Activated naive CD8-positive, alpha-beta T cell treated with anti-CD3 and anti-CD28 coated beads, Interleukin-2, amount 50 U/mL, for 16 hours (primary cell): ENCODE measurements around the gene NR1H4.
"Not testable (repeated sequence)": the region's sequence is repeated elsewhere in the genome, so short reads cannot be mapped to it uniquely, and the experiment has no call there.

ENCODE experiments used
- DNase-seq: peaks from one replicate; pipeline ENCODE4 v3.0.0-alpha.2; 2020; ENCODE audit warnings: low read depth, low spot score

Gene NR1H4

DNA sequence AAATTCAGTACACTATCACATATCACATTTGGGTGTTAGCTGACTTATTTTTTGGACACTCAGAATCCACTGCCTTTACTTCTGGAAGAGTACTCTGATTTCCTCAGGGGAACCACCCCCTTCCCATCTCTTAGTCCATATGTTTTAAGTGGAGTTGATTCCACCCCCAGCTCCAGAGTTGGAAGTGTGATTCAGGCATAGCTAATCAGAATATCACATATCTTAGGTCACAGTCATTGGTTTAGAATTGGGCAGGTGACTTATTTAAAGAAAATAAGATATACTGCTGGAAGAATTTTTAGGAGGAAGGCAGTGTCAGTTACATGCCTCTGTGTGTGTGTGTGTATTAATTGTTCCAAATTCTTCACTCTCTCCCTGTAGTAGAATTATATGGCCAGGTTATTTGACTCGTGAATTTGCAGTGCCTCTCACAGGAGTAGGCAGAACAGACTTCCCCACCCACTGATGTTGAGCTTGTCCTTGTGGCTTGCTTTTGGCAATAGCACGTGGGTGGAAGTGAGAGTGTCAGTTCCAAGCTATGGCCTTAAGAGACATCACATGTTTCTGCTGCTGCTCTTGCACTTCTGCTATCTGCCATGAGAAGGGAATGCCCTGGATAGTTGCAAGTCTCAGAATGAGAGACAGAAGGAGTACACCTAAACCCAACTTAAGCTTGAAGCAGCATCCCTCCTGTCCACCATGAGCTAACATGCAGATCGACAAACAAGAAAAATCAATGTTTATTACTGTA, 93.4 kb downstream of the NR1H4 start:
- no peak for DNase-seq

DNA sequence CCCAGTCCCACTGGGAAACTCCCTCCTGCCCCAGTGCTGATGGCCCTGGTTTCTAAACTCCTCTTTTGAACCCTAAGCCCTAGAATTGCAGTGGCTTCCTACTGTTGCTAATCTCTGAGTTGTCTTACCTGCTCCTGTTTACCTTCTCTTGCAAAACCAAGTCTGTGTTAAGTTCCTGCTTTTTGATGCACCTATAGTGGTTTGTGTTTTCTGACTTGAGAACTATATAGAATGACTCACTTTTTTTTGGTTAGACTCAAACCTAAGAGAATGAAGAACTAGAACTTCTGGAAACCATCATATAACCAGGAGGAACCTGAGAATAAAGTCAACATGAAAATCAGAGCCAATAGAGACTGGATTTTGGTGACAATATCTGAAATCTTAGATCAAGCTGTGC, 94.3 kb downstream of the NR1H4 start:
- DNase-seq, result no peak

DNA sequence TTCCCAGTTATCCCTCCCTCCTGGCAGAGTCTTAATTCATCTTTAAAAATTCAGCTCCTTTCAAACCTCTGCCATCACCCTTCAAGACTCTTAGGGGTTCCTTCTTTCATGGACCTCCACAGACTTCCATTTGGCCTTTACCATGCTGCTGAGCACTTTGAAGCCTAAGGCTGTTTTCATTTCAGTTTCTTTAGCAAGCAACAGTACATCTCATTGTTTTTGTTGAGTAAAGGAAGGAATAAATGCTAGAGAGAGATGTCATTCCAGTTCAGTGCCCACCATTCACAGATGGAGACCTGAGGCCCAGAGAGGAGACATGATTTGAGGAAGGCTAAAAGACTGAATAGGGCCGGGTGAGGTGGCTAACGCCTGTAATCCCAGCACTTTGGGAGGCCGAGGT, 98.5 kb downstream of the NR1H4 start:
- no peak for DNase-seq

DNA sequence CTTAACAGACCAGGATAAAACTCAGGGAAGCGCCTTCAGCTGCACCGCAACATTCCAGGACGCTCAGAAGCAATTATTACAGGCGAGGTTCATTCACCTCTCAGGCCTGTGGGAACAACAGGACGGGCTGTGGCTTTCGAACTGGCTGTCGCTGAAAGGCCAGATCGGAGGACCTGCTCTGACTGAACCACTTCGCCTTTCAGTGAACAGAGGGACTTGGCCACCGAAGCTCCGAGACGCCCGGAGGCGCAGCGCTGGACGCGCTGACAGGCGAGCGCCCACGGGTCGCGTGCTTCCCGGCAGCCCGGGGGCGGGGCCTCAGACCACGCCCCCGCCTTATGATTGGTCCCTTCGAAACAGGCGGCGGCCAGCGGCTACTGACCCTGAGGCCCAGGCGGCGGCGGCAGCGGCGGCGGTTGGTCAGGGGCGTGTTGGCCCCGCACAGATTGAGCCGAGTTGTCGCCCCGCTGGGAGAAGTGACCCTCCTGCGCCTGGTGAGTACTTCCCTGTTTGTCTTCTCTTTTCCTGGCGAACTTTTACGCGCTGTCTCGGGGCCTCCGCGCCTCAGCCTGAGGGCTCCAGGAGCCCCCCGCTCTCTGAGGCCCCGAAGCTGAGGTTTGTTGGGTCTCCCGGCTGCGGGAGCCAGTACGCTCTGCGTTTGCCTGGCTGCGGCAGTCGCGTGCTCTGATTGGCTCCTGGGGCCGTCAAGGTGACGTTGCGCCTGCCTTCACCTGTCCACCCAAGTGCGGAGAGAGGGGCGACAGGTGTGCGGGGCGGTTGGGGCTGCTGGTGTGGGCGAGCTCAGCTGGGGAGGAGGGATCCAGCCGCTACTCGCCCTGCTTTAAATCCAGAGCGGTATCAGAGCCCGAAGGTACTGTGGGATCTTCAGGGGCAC, 99.9 kb downstream of the NR1H4 start, which contains the start of gene GAS2L3:
Gene GAS2L3, plus strand, starts transcription at position 393 of the 895 bp plus-strand sequence. CDS start 21,221 bp downstream, outside the sequence.
- DNase-seq, result peak; percentile 20

DNA sequence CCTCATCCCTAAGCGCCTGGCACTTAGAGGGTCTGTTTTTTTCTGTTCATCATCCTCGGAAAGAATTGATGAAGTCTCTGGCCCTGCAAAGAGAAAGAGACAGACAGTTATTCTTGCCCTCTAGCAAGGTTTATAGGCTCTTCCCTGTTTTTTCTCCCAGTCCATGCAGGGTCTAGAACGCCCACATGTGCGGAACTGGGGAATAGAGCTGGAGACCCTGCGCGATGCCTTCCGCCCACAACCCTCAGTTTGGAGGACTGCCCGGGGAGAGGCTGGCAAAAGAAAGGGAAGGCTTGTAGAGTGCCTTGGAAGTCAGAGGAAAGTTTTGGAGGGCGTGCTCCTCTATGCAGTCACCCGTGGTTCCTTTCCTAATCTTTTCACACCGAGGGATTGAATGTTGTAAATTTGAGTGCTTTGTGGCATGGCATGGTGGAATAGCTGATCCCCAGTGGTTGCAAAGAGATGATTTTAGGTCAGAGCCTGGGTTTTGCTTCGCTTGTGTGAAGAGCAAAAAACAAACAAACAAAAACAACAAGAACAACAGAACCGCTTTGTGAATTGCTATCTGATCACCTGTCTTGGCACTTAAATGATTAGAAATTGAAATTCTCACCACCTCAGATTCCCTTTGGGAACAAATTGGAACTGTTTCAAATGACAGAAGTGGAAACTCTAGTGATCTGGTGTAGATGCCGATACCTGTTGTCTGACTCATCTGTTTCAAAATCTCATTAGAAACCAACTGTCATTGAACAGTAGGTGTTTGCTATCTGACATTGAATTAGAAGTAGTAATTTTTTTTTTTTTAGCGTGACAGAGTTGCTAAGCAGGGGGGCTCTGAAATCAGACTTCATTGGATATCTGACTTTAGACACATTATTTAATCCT, 100.8 kb downstream of the NR1H4 start:
- DNase-seq, result no peak

DNA sequence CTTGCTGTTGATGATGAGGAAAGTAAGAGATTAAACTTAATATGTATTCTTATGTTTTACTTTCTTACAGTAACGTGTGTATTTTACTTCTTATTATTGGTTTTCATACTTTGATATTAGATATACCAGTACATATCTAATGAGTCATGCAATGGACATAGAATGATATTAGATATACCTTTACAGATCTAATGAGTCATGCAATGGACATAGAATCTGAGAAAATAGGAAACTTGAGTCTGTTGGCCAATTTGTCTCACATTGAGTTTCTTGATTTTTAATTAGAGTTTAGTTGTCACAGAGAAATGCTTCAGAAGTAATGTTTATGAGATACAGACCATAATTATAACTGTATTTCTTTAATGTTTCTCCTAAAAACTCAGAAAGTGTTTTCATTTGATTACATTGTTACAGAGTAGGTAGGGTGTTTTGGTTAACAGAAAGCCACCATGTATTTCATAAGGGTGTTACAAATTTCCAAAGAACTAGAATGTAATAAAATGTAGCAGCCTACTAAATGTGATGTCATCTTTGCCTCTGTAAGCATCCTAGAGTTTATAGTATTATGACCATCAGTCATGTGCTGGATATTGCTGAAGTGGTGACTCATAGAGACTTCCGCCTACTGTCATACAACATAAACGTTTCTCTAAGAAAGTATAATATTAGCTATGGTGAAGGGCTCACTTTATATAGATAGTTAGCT, 102.8 kb downstream of the NR1H4 start:
- DNase-seq, result no peak

DNA sequence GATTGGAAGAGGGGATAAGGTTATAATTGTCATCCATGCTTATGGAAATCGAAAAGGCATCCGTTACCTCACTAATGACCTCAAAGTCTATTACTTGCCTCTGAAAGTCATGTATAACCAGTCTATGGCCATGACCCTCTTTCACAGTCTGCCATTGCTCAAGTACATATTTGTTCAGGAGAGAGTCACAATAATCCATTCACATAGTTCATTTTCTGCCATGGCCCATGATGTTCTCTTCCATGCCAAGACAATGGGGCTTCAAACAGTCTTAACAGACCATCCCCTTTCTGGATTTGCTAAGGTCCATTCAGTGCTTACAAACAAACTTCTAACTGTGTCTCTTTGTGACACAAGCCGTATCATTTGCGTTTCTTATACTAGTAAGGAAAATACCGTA, 105.3 kb downstream of the NR1H4 start:
- no peak for DNase-seq

DNA sequence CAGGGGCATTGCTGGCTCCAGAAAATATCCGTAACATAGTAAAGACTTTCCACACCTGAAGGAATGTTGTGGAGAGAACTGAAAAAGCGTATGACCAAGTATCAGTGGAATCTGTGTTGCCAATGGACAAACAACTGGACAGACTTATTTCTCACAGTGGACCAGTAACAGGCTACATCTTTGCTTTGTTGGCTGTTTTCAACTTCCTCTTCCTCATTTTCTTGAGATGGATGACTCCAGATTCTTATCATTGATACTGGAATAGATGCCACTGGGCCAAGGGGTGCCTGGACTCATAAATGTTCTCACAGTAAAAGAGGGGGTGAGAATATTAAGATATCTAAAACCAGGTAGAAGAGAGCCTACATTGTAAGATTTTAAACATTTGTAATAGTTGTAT, 106.2 kb downstream of the NR1H4 start:
- DNase-seq, result no peak

DNA sequence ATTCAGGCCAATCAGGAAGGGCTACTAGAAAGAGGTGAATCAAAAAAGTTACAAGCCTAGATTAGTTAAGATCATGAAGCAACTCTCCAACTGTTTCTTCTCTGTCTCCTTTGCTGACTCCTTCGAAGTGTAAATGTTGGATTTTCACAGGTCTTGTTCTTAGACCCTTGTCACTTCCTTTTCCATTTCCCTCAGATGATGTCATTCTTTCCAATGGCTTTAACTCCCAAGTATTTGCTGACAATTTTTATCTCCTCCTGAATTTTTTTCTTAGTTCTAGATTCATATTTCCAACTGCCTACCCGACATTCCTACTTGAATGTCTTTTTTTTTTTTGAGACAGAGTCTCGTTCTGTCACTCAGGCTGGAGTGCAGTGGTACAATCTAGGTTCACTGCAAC, 110.6 kb downstream of the NR1H4 start:
- no peak for DNase-seq

DNA sequence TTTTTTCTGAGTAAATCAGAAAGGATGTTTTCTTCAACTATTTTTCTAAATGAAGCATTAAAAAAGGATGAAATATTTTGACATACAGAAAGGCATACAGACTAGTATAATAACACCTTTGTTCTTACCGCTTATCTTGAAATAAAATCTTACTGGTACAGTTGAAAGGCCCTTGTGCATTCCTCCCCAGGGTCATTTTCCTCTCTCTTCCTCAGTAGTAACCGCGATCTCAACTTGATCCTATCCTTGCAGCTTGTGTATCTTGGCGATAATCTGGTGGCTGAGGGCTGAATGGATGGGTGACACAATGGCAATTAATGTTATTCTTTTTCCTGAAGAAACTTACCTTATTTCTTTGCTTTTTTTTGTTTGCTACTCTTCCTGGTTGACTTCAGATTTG, 118.3 kb downstream of the NR1H4 start:
- no peak for DNase-seq

DNA sequence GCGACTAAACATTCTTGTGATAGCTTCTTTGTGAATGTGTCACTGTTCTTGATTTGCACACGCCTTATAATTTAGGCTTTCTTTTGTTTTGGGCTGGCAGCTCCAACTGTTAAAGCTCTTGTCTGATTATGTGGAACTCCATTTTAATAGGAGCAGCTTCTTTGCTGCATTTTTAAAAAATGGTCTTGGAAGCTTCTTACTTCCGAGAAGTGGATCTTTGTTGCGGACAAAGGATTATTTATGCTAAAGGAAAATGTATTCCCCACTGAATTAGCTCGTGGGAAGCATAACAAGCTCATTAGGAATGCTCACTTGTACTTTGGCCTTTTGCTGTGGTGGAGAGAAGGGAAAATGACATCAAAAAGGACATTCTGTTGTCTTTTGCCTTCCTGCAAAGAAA, 119.8 kb downstream of the NR1H4 start:
- no peak for DNase-seq

DNA sequence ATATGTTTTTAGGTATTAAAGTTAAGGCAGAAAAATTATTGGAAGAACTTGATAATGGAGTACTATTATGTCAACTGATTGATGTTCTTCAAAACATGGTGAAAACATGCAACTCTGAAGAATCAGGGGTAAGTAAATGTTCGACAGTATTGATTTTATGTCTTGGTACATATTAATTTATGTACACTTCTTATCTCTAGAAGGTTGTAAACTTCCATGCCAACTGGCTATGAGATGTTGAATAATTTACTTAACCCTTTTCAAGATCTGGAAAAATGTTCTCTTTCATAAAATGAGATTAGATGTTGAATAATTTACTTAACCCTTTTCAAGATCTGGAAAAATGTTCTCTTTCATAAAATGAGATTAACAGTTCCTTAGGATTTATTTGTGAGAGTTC, 128.0 kb downstream of the NR1H4 start:
- no peak for DNase-seq

DNA sequence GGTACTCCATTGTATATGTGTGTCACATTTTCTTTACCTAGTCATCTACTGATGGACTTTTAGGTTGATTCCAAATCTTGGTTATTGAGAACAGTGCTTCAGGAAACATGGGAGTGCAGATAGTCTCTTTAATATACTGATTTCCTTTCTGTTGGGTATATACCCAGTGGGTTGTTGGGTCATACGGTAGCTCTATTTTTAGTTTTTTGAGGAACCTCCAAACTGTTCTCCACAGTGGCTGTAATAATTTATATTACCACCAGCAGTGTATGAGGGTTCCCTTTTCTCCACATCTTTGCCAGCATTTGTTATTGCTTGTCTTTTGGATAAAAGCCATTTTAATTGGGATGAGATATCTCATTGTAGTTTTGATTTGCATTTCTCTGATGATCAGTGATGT, 129.3 kb downstream of the NR1H4 start:
- not testable (repeated sequence) for DNase-seq

DNA sequence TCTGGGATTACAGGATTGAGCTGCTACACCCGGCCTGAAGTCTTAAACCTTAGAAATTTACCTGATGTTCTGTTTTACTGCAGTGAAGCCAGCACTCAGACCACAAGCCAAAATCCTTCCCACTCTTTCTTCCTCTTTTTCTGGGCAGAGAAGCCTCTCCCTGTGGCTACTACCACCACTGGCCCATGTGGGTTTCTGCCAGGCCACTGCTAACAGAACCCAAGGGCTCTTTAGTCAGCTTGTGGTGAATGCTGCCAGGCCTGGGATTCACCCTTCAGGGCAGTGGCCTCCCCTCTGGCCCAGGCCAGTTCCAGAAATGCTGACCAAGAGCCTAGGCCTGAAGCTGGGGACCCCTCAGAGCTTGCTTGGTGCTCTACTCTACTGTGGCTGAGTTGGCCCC, 135.1 kb downstream of the NR1H4 start:
- no peak for DNase-seq

DNA sequence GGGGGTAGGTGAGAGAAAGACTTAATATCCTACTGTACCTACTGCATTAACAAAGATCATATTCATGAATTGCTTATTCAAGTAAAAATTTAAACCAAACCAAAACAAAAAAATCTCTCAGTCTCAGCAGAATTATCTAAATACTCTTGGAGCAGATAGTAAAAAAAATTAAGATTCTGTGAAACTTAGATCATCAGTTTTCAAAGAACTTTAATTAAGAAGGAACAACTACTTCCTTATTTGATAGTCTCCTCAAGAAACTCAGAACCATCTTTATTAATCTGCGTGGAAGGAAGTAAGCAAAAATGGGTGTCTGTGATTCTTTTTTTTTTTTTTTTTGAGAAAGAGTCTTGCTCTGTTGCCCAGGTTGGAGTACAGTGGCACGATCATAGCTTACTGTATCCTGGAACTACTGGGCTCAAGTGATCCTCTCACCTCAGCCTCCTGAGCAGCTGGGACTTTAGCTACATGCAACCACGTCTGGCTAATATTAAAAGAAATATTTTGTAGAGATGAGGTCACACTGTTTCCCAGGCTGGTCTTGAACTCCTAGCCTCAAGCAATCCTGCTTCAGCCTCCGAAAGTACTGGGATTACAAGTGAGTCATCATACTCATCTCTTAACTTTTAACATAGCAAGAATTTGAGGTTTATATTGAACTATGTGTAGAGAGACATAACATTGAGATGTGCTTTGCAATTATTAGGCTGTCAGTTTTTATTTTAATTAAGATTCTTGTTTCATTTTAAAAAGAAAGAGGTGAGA, 137.2 kb downstream of the NR1H4 start:
- no peak for DNase-seq

DNA sequence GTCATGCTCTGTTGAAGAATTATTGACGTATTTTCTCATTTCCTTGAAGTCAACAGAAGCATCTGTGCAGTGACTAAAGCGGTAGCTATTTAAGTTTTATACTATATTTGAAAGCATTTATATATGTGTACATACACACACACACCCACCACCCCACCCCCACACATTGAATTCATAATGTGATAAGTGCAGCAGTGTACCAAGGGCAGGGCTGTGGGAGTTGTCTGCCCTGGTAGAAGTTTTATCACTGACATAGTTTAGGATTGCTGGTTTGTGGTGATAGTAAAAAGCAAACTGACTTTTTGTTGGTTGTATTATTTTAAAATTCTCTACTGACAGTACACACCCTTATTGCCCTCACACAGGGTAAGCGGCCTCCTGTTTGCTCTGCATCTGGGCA, 138.9 kb downstream of the NR1H4 start:
- no peak for DNase-seq
